K562 (cell line): ENCODE measurements around the gene SHFL. TPM values are rescaled to one million over a fixed set of nuclear protein-coding genes. Genes with fewer than 3 reads are reported as not detected.

Experiments
- ADNP ChIP-seq: fragments of 200-800 bp; sonication (Bioruptor generic); IDR thresholded peaks from 2 replicates; pipeline ENCODE4 v1.6.1; 2016; ENCODE audit warnings: missing genetic modification characterization, missing compliant biosample characterization
- BDP1 ChIP-seq: IDR thresholded peaks from 3 replicates; pipeline ENCODE4 v1.6.1; 2011; ENCODE audit not compliant: insufficient read length, insufficient read depth
- CCNT2 ChIP-seq: IDR thresholded peaks from 2 replicates; pipeline ENCODE4 v1.6.1; 2011; ENCODE audit warnings: borderline replicate concordance, low read depth, mild to moderate bottlenecking, moderate library complexity, mixed read lengths, low read length; ENCODE audit not compliant: insufficient read length; ENCODE audit errors: extremely low read depth
- DIDO1 ChIP-seq: fragments of 450-650 bp; IDR thresholded peaks from 2 replicates; pipeline ENCODE4 v1.6.1; 2016; ENCODE audit warnings: low read depth, missing biosample characterization, missing genetic modification characterization
- EHMT2 ChIP-seq: fragments of 450-650 bp; IDR thresholded peaks from 2 replicates; pipeline ENCODE4 v1.6.1; 2018; ENCODE audit warnings: antibody characterized with exemption
- FOXK1 ChIP-seq: sonication (generic); formaldehyde crosslinking; IDR thresholded peaks from 2 replicates; pipeline ENCODE4 v1.8.0; 2022; ENCODE audit warnings: missing genetic modification reagents, mild to moderate bottlenecking, borderline replicate concordance
- HDGF ChIP-seq: fragments of 450-650 bp; IDR thresholded peaks from 2 replicates; pipeline ENCODE4 v1.6.1; 2016
- HEY1 ChIP-seq: fragments of 250-450 bp; sonication (Bioruptor Pico); IDR thresholded peaks from 2 replicates; pipeline ENCODE4 v1.5.0; 2020; ENCODE audit warnings: mild to moderate bottlenecking, moderate library complexity, borderline replicate concordance
- HOMEZ ChIP-seq: fragments of 250-450 bp; sonication (Bioruptor Pico); IDR thresholded peaks from 2 replicates; pipeline ENCODE4 v1.4.0; 2020; ENCODE audit warnings: mild to moderate bottlenecking, moderate library complexity
- RERE ChIP-seq: sonication (generic); formaldehyde crosslinking; IDR thresholded peaks from 2 replicates; pipeline ENCODE4 v1.8.0; 2023; ENCODE audit warnings: missing genetic modification reagents, mild to moderate bottlenecking, borderline replicate concordance
- SRSF7 ChIP-seq: fragments of 200-400 bp; formaldehyde crosslinking; optimal IDR thresholded peaks from 2 replicates; pipeline ENCODE3; 2017; ENCODE audit warnings: mild to moderate bottlenecking, low read depth, low read length
- STAT5B ChIP-seq: fragments of 250-450 bp; sonication (Bioruptor Pico); IDR thresholded peaks from 2 replicates; pipeline ENCODE4 v1.8.0; 2021; ENCODE audit warnings: mild to moderate bottlenecking, inconsistent platforms
- TBL1XR1 ChIP-seq, 2 experiments: IDR thresholded peaks; 2 replicates each; pipeline ENCODE4 v1.6.1; 2012; ENCODE audit warnings: improper control_type of control experiment in 2 of 2, low read length in 2 of 2, mild to moderate bottlenecking in 1 of 2
- XRCC4 ChIP-seq: IDR thresholded peaks from one replicate; pipeline ENCODE4 v1.6.1; 2011; ENCODE audit not compliant: insufficient read depth, insufficient read length; ENCODE audit errors: extremely low read depth
- ZZZ3 ChIP-seq: fragments of 450-650 bp; IDR thresholded peaks from 2 replicates; pipeline ENCODE4 v1.6.1; 2016; ENCODE audit warnings: antibody characterized with exemption, mild to moderate bottlenecking, moderate library complexity
- polyA plus RNA-seq, 8 experiments: library from polyadenylated mRNA; depleted of rRNA in 4 of 8; stranded (reverse) in 5 of 8; unstranded in 3 of 8; fragments of >200 nt; fragmentation: Nextera tagmentation in 2 of 8; fragmentation: Illumina TruSeq in 1 of 8; extraction: Ambion mirVana in 2 of 8; extraction: Trizol in 1 of 8; gene quantifications; 2 replicates each; pipeline versions ENCODE4 v1.2.1 to v1.2.3, GENCODE V29; 2011 to 2014; ENCODE audit warnings: inconsistent platforms in 1 of 8, missing spikeins in 1 of 8
- total RNA-seq, 7 experiments: library from RNA; depleted of rRNA in 6 of 7; stranded (reverse); fragments of >200 nt in 6 of 7; fragmentation: Illumina TruSeq in 2 of 7; extraction: Trizol in 2 of 7; gene quantifications; 2 replicates each; pipeline versions ENCODE4 v1.2.1 to v1.2.3, GENCODE V29; 2011 to 2021; ENCODE audit warnings: low replicate concordance in 1 of 7
- TF ChIP-seq, protein P1 (sequence below): fragments of 250-450 bp; sonication (Bioruptor Pico); IDR thresholded peaks from 2 replicates; pipeline ENCODE4 v1.5.0; 2021; ENCODE audit warnings: mild to moderate bottlenecking, moderate library complexity
- TF ChIP-seq, protein P2 (sequence below): fragments of 250-450 bp; sonication (Bioruptor Pico); IDR thresholded peaks from 2 replicates; pipeline ENCODE4 v1.8.0; 2022; ENCODE audit warnings: moderate library complexity, mild to moderate bottlenecking, inconsistent platforms

Gene SHFL
- total and polyA plus RNA-seq, 9 of the 15 experiments (the other 6 are each of a cell fraction or from before 2014, with no cell fraction given) = 1.5 to 25.7 (median 13.0) TPM

- TF ChIP-seq, protein P1, sequence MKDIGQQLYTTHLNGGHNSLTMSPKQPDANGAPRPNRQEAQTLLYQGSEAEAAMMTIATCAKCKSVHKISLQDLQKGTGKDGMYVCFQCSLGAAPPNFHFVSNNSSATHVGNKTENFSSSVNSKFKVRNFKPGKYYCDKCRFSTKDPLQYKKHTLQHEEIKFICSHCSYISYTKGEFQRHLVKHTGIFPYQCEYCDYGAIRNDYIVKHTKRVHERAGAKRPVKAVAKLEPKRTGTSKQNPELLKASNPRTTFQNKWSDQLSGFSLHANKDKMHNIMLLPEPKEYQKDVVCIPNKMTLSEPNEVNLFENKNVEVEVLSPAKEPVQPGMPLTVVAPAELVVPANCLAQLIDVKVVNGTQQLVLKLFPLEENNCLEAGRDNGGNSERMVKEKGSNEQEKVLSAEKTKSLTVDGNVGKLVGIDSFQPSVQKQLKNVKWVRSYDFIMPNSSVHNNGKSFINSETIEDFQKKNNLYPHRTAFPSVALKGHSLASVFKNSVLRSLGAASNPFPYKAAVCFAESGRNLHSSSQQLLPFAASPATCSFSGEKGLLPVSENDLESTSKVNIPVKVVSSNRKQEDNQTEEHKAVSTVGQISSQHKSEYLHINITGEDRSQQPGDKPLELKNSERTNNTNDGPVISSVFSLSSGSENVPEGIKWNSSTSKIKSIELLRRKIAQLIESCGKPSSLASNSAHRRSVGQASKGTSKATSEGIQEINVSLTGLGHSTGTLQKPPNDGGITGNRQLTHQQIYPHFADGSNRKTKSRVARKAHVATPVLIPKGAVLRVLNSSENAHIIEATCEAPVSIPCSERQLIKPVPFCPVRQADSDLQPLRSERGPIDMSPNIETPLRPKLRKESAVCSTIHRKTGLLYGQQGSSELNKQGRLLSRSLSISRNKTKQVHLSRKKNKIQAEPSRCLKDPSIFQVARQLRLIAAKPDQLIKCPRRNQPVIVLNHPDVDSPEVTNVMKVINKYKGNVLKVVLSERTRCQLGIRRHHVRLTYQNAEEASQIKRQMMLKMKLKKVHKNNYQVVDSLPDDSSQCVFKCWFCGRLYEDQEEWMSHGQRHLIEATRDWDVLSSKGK (CRISPR knock-in tag) = no peak
- TF ChIP-seq EHMT2 (no peak), TBL1XR1 (IDR thresholded peaks at IDR 0.05; ENCODE audit: low read length in 2 of 2) (no peak), DIDO1 (tag) (no peak), XRCC4 (no peak), HOMEZ (no peak), SRSF7 (no peak), ZZZ3 (no peak), RERE (CRISPR knock-in tag) (no peak), STAT5B (CRISPR knock-in tag) (no peak), FOXK1 (CRISPR knock-in tag) (no peak), HDGF (no peak), ADNP (tag) (no peak), CCNT2 (peak; percentile 79), HEY1 (CRISPR knock-in tag) (no peak), BDP1 (no peak)
- TF ChIP-seq, protein P2, sequence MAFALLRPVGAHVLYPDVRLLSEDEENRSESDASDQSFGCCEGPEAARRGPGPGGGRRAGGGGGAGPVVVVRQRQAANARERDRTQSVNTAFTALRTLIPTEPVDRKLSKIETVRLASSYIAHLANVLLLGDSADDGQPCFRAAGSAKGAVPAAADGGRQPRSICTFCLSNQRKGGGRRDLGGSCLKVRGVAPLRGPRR (CRISPR knock-in tag) = no peak
Measured at GRCh38 chr19:10095948-10096614, 10.0 kb downstream of the SHFL start (continued).
